WI38 (cell line): ENCODE results near the gene RPS24.
"Not testable (repeated sequence)": the region's sequence is repeated elsewhere in the genome, so short reads cannot be mapped to it uniquely, and the experiment has no call there.

Source experiments
- H3K4me3 ChIP-seq: 2 replicates; pipeline ENCODE4 v1.5.1; 2011; ENCODE audit warnings: low read depth, mild to moderate bottlenecking, control low read depth, low read length
- TF ChIP-seq, protein P1 (sequence below): IDR thresholded peaks from 2 replicates; pipeline ENCODE4 v1.5.1; 2012; ENCODE audit warnings: low read depth, mild to moderate bottlenecking, control low read depth, low read length

RPS24 gene

DNA sequence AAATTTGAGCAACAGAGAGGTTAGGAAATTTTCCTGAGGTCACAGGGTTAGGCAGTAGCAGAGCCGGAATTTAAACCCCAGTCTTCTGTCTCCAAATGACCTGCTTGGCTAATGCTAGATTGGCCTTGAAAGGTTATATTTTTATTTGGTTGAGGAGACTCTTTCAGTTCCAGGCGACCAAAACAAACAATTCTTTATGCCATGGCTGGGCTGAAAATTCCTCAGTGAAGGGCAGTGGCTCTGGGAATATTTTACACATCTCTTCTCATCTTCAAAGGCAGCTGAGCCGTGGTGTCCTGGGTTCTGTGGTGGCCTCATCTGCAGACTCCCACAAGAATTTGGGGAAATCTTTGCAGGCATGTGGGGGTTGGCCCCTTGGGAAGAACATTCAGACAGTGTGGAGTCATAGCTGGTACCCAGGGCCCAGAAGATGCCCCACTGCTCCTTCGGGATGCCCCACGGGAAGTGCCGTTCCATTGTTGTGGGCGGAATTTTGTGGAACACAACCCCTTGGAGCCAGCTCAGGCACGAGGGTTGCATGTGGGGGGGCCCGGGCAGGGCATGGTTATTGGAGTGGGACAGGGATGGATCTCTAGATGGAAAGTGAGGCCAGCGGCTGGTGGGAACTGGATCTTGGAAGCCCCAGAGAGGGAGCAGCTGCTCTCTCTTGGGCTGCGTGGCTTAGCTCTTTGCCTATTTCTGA, 33.2 kb downstream of the RPS24 start:
- TF ChIP-seq, protein P1, sequence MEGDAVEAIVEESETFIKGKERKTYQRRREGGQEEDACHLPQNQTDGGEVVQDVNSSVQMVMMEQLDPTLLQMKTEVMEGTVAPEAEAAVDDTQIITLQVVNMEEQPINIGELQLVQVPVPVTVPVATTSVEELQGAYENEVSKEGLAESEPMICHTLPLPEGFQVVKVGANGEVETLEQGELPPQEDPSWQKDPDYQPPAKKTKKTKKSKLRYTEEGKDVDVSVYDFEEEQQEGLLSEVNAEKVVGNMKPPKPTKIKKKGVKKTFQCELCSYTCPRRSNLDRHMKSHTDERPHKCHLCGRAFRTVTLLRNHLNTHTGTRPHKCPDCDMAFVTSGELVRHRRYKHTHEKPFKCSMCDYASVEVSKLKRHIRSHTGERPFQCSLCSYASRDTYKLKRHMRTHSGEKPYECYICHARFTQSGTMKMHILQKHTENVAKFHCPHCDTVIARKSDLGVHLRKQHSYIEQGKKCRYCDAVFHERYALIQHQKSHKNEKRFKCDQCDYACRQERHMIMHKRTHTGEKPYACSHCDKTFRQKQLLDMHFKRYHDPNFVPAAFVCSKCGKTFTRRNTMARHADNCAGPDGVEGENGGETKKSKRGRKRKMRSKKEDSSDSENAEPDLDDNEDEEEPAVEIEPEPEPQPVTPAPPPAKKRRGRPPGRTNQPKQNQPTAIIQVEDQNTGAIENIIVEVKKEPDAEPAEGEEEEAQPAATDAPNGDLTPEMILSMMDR, result no peak
- H3K4me3 ChIP-seq, result no peak overlapping the region

DNA sequence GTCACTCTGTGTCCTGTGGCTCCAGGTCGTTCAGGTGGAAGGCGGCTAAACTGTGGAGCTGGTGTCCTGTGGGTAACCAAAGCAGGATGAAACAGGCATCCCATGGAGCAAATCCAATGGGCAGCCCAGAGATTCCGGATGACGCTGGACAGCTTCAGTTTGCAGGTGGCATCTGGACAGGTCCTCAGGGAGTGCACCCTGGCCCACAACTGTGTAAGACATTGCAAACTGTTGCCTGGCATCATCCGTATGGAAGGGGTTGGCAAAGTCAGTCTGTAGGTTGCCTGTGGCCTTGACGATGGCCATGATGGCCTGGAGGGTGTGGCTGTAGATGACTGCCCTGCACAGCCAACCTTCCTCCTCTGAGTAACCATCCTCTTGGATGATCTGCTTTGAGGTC, 35.5 kb downstream of the RPS24 start:
- H3K4me3 ChIP-seq, result no peak overlapping the region
- TF ChIP-seq, protein P1, result no peak

DNA sequence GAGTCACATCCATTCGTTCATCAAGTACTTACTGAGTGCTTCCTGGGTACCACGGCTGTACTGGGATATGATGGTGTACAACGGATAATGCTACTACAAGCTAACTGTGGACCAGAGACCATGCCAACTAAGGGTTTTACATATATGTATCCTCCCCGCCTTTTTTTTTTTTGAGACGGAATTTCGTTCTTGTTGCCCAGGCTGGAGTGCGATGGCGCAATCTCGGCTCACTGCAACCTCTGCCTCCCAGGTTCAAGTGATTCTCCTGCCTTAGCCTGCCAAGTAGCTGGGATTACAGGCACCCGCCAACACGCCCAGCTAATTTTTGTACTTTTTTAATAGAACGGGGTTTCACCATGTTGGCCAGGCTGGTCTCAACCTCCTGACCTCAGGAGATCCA, 36.4 kb downstream of the RPS24 start:
- H3K4me3 ChIP-seq, result not testable (repeated sequence)

DNA sequence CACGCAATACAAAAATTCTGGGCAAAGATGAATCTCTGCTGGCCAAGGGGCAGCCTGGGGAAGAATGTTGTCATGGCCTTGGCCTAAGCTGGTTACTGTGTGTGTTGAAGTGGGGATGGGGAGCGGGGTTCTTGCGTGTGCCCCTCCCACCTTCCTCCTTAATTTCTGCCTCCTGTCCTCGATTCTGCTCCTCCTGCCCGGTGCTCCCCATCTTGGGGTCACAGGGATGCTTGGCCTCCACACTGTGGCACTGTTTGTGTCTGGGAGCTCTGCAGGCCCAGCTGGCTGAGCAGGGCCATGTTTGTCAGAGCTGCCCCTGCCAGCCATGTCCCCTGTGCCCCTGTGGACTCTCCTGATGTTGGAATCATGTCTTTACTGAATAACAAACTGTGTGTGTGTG, 37.1 kb downstream of the RPS24 start:
- H3K4me3 ChIP-seq, result no peak overlapping the region
- TF ChIP-seq, protein P1, result no peak

DNA sequence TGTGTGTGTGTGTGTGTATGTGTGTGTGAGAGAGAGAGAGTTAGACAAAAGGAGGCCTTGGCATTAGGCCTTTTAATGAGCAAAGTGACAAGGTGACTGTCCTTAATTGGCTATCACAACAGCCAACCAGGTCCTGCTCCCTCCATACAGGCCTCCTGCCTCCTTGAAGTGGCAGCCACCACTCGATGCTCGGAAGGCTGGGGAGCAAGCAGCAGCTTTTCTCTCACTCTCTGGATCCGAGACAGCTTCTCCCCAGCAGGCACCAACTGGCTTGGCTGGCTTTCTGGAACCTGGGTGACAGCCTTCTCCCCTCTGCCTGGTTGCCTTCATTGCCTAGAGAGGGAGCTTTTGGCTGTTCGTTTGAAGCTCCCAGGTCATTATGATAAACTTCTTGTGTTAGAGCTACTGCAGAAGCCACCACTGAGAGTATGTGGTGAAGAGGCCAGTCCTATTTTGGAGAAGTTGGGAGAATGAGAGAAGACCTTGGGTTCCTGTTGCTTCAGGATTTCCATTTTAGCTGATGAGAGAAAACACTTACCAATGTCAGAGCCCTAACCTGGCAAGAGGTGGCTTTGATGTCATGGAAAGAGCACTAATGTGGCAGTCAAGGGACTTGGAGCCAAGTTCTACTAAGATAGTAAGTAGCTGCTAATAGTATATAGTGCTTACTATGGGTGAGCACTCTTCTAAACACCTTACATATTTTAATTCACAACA, 37.6 kb downstream of the RPS24 start:
- no peak overlapping the region for H3K4me3 ChIP-seq
- TF ChIP-seq, protein P1, result no peak

DNA sequence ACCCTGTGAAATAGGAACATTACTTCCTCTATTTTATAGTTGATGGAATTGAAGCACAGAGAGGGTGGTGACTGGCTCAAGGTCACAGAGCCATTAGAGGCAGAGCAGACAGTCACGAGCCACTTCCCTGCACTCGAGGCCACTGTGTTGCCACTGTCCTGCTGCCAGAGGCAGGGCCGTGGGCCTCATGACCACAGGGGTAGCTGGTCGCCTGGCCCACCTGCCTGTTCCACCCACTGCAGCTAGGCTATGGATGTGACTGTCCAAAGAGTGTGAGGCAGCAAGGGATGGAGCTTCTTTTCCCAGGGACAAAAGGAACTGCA, 38.2 kb downstream of the RPS24 start:
- no peak overlapping the region for H3K4me3 ChIP-seq
- TF ChIP-seq, protein P1, result no peak

DNA sequence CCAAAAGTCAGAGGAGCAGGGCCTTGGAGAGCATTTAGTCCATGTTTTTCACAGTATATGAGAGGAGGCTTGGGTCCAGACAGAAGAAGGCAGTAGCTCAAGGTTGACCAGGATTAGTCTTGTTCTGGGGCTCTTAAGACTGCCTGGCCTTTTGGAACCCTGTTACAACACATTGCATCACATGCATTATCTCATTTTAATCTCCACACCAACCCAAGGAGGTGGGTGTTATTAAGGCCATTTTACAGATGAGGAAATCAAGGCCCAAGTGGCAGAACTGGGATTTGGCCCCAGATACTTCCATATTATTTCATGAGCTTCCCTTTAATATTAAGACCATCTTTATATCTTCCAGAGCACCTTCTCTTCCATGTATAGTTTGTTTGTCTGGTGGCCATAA, 38.8 kb downstream of the RPS24 start:
- TF ChIP-seq, protein P1, result no peak
- H3K4me3 ChIP-seq, result no peak overlapping the region

DNA sequence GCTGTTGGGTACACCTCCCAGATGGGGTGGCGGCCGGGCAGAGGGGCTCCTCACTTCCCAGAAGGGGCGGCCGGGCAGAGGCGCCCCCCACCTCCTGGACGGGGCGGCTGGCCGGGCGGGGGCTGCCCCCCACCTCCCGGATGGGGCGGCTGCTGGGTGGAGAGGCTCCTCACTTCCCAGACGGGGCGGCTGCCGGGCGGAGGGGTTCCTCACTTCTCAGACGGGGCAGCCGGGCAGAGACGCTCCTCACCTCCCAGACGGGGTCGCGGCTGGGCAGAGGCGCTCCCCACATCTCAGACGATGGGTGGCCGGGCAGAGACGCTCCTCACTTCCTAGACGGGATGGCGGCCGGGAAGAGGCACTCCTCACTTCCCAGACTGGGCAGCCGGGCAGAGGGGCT, 42.1 kb downstream of the RPS24 start:
- H3K4me3 ChIP-seq, result not testable (repeated sequence)
